Prostate gland (tissue), 2 donors: ENCODE data around the gene SHF. TPM values are rescaled to one million over a fixed set of nuclear protein-coding genes. Genes with fewer than 3 reads are reported as not detected.

ENCODE experiments used
- DNase-seq: peaks from one replicate; pipeline ENCODE4 v3.0.0-alpha.2; 2019; ENCODE audit warnings: low spot score
- H3K27ac ChIP-seq, 2 donors: fragments of 200-600 bp; sonication (generic); 2 replicates each; pipeline ENCODE4 v1.5.1; 2017 to 2019
- H3K27me3 ChIP-seq: fragments of 200-600 bp; sonication (generic); replicated peaks from 2 replicates; pipeline ENCODE4 v1.5.1; 2019; ENCODE audit not compliant: insufficient read depth
- H3K36me3 ChIP-seq, 2 donors: fragments of 200-600 bp; sonication (generic); 1 replicate in 1 of 2; 2 replicates in 1 of 2; pipeline versions ENCODE4 v1.5.1 to v1.8.1; 2017 to 2019
- H3K4me1 ChIP-seq: fragments of 200-600 bp; sonication (generic); replicated peaks from 2 replicates; pipeline ENCODE4 v1.5.1; 2019
- H3K4me3 ChIP-seq, 2 donors: fragments of 200-600 bp; sonication (generic); 2 replicates each; pipeline ENCODE4 v1.5.1; 2017 to 2019
- H3K9me3 ChIP-seq: fragments of 200-600 bp; sonication (generic); 2 replicates; pipeline ENCODE4 v1.5.1; 2017
- CTCF ChIP-seq, 4 experiments: fragments of 200-600 bp in 2 of 4; fragments of 450-650 bp in 2 of 4; sonication (generic) in 2 of 4; IDR thresholded peaks; 1 replicate in 3 of 4; 2 replicates in 1 of 4; pipeline ENCODE4 v1.5.1; 2016 to 2019; ENCODE audit warnings: antibody characterized with exemption in 4 of 4, mild to moderate bottlenecking in 2 of 4, moderate library complexity in 2 of 4
- POLR2A ChIP-seq: fragments of 450-650 bp; IDR thresholded peaks from one replicate; pipeline ENCODE4 v1.6.1; 2016; ENCODE audit warnings: antibody characterized with exemption, mild to moderate bottlenecking
- POLR2AphosphoS5 ChIP-seq: sonication (generic); formaldehyde crosslinking; IDR thresholded peaks from one replicate; pipeline ENCODE4 v1.6.1; 2017; ENCODE audit warnings: antibody characterized with exemption
- WGBS: methylation state at CpG from one replicate; pipeline ENCODE4 v1.1.5; 2018; 5-methylcytosine and 5-hydroxymethylcytosine counted together
- intact Hi-C: fragments of 100-400 bp; cut with DNase I; formaldehyde crosslinking; loops from one replicate; pipeline ENCODE4 v1.14.2; 2022
- total RNA-seq, 2 donors: library from RNA; depleted of rRNA; stranded (reverse); fragments of >200 nt; gene quantifications; one replicate each; pipeline ENCODE4 v1.1.0, GENCODE V29; 2016

SHF gene
- total RNA-seq, 2 donors from 2014 or later, result 11.2 to 13.7 TPM

- intact Hi-C loops, result no loop called here
- no peaks in the 10 kb centered on the region for H3K27me3 ChIP-seq
- no peak for DNase-seq
- no peak for TF ChIP-seq POLR2AphosphoS5
- no peak for TF ChIP-seq CTCF (IDR thresholded peaks at IDR 0.05)
- TF ChIP-seq POLR2A, result no peak
- no peak overlapping the region for H3K27ac ChIP-seq
- no peaks in the 10 kb centered on the region for H3K9me3 ChIP-seq
- 98% methylated on average over 7 of the region's 7 CpGs for WGBS
- no peaks in the 10 kb centered on the region for H3K36me3 ChIP-seq
- H3K4me1 ChIP-seq, result no peaks in the 10 kb centered on the region
- no peak overlapping the region for H3K4me3 ChIP-seq
These were observed 53.7 kb downstream of the SHF start for GRCh38 chr15:45134046-45134445.

GRCh38 chr15:45133561-45133920, 54.2 kb downstream of the SHF start:
- Histone ChIP-seq H3K36me3 (no peaks in the 10 kb centered on the region), H3K27me3 (no peaks in the 10 kb centered on the region), H3K4me1 (no peaks in the 10 kb centered on the region), H3K27ac (no peak overlapping the region), H3K9me3 (no peaks in the 10 kb centered on the region), H3K4me3 (no peak overlapping the region)
- TF ChIP-seq POLR2AphosphoS5, result no peak
- intact Hi-C loops, result no loop called here
- DNase-seq, result no peak
- WGBS, result 53% methylated on average over 5 of the region's 5 CpGs

GRCh38 chr15:45132844-45133560, 54.8 kb downstream of the SHF start:
- Histone ChIP-seq H3K9me3 (no peaks in the 10 kb centered on the region), H3K4me3 (no peak overlapping the region), H3K36me3 (no peaks in the 10 kb centered on the region), H3K4me1 (no peaks in the 10 kb centered on the region), H3K27me3 (no peaks in the 10 kb centered on the region), H3K27ac (no peak overlapping the region)
- 76% methylated on average over 3 of the region's 3 CpGs for WGBS
- intact Hi-C loops, result no loop called here
- no peak for DNase-seq
- no peak for TF ChIP-seq POLR2A
- TF ChIP-seq CTCF (IDR thresholded peaks at IDR 0.05), result no peak
- TF ChIP-seq POLR2AphosphoS5, result no peak

GRCh38 chr15:45131510-45131909, 56.3 kb downstream of the SHF start:
- Histone ChIP-seq H3K36me3 (no peaks in the 10 kb centered on the region), H3K27ac (no peak overlapping the region), H3K27me3 (no peaks in the 10 kb centered on the region), H3K4me3 (no peak overlapping the region), H3K9me3 (no peaks in the 10 kb centered on the region), H3K4me1 (no peaks in the 10 kb centered on the region)
- intact Hi-C loops, result no loop called here
- DNase-seq, result no peak
- 94% methylated on average over 3 of the region's 3 CpGs for WGBS
- TF ChIP-seq POLR2AphosphoS5 (no peak), CTCF (IDR thresholded peaks at IDR 0.05) (no peak)

DNA sequence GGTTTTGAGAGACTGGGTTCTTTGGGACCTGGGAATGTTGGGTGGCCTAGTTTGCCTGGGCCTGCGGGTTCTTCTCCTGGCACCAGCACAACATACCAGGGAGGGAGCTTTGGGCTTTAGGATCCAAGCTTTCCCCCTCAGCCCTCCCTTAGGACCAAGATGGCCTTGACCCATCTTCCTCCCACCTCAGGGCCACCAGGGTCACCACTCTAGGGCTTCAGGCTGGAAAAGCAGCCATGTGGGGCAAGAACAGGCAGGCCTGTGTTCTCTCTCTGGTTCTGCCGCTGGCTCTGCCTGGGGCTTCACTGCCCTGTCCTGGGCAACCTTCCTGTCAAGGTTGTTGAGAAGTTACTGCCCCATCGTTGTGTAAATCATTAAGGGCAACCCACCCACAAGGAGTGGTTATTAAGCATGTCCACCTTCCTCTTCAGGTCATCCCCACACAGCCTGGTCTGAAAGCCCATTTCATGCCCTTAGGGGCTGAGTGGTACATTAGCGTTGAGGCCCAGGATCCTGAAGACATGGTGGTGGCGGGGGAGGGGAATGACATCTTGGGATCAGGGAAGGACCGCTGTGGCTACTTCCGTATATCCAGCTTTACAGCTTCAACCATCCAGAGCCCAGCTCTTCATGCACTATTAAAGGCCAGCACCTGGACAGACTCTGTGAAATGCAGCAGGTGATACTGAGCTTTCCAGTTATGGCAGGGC, 57.3 kb downstream of the SHF start:
- intact Hi-C loops, result no loop called here
- Histone ChIP-seq H3K27me3 (no peaks in the 10 kb centered on the region), H3K27ac (peak overlapping the region; percentile 17 to 57), H3K36me3 (no peaks in the 10 kb centered on the region), H3K9me3 (no peaks in the 10 kb centered on the region), H3K4me1 (no peaks in the 10 kb centered on the region), H3K4me3 (peak overlapping the region; percentile 28 to 37)
- no peak for DNase-seq
- TF ChIP-seq POLR2AphosphoS5 (no peak), POLR2A (no peak), CTCF (IDR thresholded peaks at IDR 0.05) (no peak)
- WGBS, result 73% methylated on average over 7 of the region's 7 CpGs
